Activated CD4-positive, CD25-positive, alpha-beta regulatory T cell treated with anti-CD3 and anti-CD28 coated beads, Interleukin-2, amount 50 U/mL, for 24 hours (primary cell): ENCODE results near the gene UMAD1.

Experiments used
- ATAC-seq, 2 donors: fragments of 150-1000 bp; cut with Tn5 transposase; one replicate each; pipeline ENCODE4 v1.10.0; 2021; ENCODE audit warnings: mild to moderate bottlenecking in 1 of 2, moderate library complexity in 1 of 2

Gene UMAD1

GRCh38 chr7:7640221-7641128 is at the start of gene UMAD1:
Gene UMAD1 (plus strand): TSS chr7:7640752. CDS start chr7:7673372, 32,620 bp downstream.
- ATAC-seq = peak; percentile 96

GRCh38 chr7:7595451-7595850 is 45.1 kb upstream of the UMAD1 start:
- ATAC-seq = no peak

GRCh38 chr7:7596176-7596575 is 44.4 kb upstream of the UMAD1 start:
- ATAC-seq = no peak

GRCh38 chr7:7607010-7607409 is 33.5 kb upstream of the UMAD1 start:
- ATAC-seq = no peak

- no peak for ATAC-seq
Observed at GRCh38 chr7:7609330-7609729, 31.2 kb upstream of the UMAD1 start.

GRCh38 chr7:7612519-7612918 is 28.0 kb upstream of the UMAD1 start:
- ATAC-seq = no peak

- ATAC-seq = no peak
Observed at GRCh38 chr7:7613210-7613609, 27.3 kb upstream of the UMAD1 start.

- ATAC-seq = peak; percentile 63 to 75
Observed at GRCh38 chr7:7614018-7614741, 26.4 kb upstream of the UMAD1 start.

GRCh38 chr7:7617550-7617949 is 23.0 kb upstream of the UMAD1 start:
- no peak for ATAC-seq

GRCh38 chr7:7618410-7618809 is 22.1 kb upstream of the UMAD1 start:
- ATAC-seq = no peak

- no peak for ATAC-seq
Observed at GRCh38 chr7:7620236-7620635, 20.3 kb upstream of the UMAD1 start.

GRCh38 chr7:7620644-7621210 is 19.8 kb upstream of the UMAD1 start:
- ATAC-seq = no peak

GRCh38 chr7:7628476-7628875 is 12.1 kb upstream of the UMAD1 start:
- ATAC-seq = no peak

- ATAC-seq = peak in 1 of 2 donors; percentile 38
Observed at GRCh38 chr7:7630626-7631329, 9.8 kb upstream of the UMAD1 start.

- no peak for ATAC-seq
Observed at GRCh38 chr7:7639421-7639820, 1.1 kb upstream of the UMAD1 start.

GRCh38 chr7:7639847-7640220 is 718 bp upstream of the UMAD1 start:
- peak; percentile 35 to 45 for ATAC-seq

GRCh38 chr7:7641129-7641663 is 644 bp downstream of the UMAD1 start:
- no peak for ATAC-seq

GRCh38 chr7:7642081-7642480 is 1.5 kb downstream of the UMAD1 start:
- ATAC-seq = no peak

GRCh38 chr7:7647495-7648036 is 7.0 kb downstream of the UMAD1 start:
- ATAC-seq = no peak

GRCh38 chr7:7650682-7651206 is 10.2 kb downstream of the UMAD1 start:
- ATAC-seq = no peak

GRCh38 chr7:7651479-7651878 is 10.9 kb downstream of the UMAD1 start:
- ATAC-seq = no peak
